GM23248 (cell line): ENCODE data around the gene HES2.

Source experiments
- EZH2 ChIP-seq: fragments of 200-600 bp; sonication (generic); IDR thresholded peaks from 2 replicates; pipeline ENCODE4 v1.6.1; 2018; ENCODE audit warnings: antibody characterized with exemption, mild to moderate bottlenecking; ENCODE audit not compliant: insufficient read depth, poor library complexity, severe bottlenecking
- EZH2phosphoT487 ChIP-seq: fragments of 200-600 bp; sonication (generic); IDR thresholded peaks from 2 replicates; pipeline ENCODE4 v1.6.1; 2018; ENCODE audit warnings: antibody characterized with exemption, moderate library complexity, mild to moderate bottlenecking, low read depth; ENCODE audit not compliant: insufficient read depth

DNA sequence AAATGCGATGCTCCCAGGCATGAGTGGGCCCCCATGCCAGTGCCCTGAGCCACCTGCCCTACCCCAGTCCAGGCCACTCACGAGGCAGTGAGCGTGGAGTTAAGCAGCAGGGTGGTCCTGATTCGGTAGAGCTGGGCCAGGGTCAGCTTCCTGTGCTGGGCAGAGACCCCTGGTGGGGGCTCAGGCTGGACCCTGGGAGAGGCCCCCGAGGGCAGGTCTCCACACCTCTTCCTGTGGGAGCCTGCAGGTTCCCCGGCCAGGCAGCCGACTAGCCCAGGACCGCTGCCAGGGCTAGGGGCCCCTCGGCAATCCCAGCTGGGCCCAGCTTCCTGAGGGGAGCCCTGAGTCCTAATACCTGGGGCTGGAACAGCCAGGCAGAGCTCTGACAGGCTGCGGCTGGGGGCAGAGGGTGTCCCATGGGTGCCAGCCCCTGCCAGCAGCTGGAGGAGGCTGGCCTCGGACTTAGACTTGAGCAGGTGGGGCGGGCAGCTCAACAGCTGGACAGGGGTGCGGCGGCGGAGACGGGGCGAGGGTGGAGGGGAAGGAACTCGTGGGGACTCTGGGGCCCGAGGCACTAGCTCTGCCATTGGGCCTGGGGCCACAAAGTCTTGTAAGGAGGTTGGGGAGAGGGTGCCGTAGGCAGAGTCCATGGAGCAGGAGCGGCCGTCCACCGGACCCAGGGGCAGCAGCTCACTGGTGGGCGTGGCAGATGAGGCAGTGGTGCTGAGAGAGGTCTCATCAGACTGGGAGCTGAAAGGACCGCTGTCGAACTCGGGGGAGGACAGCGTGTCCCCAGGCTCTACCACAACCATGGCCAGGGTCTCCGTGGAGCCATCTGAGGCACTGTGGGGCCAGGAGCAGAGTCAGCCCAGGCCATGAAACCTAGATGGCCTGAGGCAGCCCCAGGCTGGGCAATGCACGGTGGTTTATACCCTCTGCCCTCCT, 48.3 kb upstream of the HES2 start:
- TF ChIP-seq EZH2phosphoT487 (no peak), EZH2 (no peak)
